A549 (cell line): ENCODE measurements around the gene LIN7A. TPM values are rescaled to one million over a fixed set of nuclear protein-coding genes. Genes with fewer than 3 reads are reported as not detected.

ENCODE experiments used
- ATAC-seq, 2 experiments: fragments of 200-7000 bp in 1 of 2; fragments of >200 bp in 1 of 2; cut with Nextera tagmentation in 1 of 2; cut with Tn5 transposase in 1 of 2; 3 replicates each; pipeline versions ENCODE4 v1.8.0 to v1.9.1; 2018 to 2020; ENCODE audit warnings: mild to moderate bottlenecking in 1 of 2, moderate library complexity in 1 of 2
- CTCF ChIA-PET: fragments of 300-600 bp; sonication (Branson Sonifier 250); formaldehyde crosslinking; extraction: SDS; loops from one replicate; lab custom pipeline; 2021; ENCODE audit warnings: antibody characterized with exemption, inconsistent platforms; lab: Yijun Ruan, JAX
- POLR2A ChIA-PET: fragments of 350-600 bp; formaldehyde crosslinking; extraction: SDS; loops from one replicate; lab custom pipeline; 2021; ENCODE audit warnings: antibody characterized with exemption, inconsistent platforms; lab: Yijun Ruan, JAX
- DNase-seq, 2 experiments: peaks; one replicate each; pipeline versions ENCODE4 v3.0.0 to v3.0.0-alpha.2; 2011 to 2016; ENCODE audit warnings: low read depth in 1 of 2, low spot score in 1 of 2
- FAIRE-seq: peaks from 2 replicates; lab custom pipeline; 2011; peaks lifted over from hg19 to GRCh38; lab: Jason Lieb, UNC
- H3K27ac ChIP-seq, 2 experiments: fragments of >200 bp; sonication (Bioruptor Twin); formaldehyde crosslinking; 3 replicates each; pipeline ENCODE4 v1.5.1; 2016 to 2017
- H3K4me1 ChIP-seq: fragments of >200 bp; sonication (Bioruptor Twin); formaldehyde crosslinking; 3 replicates; pipeline ENCODE4 v1.6.1; 2016
- H3K4me2 ChIP-seq: fragments of >200 bp; sonication (Bioruptor Twin); formaldehyde crosslinking; 3 replicates; pipeline ENCODE4 v1.6.1; 2016
- H3K4me3 ChIP-seq: fragments of >200 bp; sonication (Bioruptor Twin); formaldehyde crosslinking; 3 replicates; pipeline ENCODE4 v1.5.1; 2016
- H3K9me3 ChIP-seq: fragments of >200 bp; sonication (Bioruptor Twin); formaldehyde crosslinking; 3 replicates; pipeline ENCODE4 v1.6.1; 2016
- CEBPB ChIP-seq, 2 experiments: fragments of >200 bp in 1 of 2; sonication (Bioruptor Twin) in 1 of 2; formaldehyde crosslinking in 1 of 2; IDR thresholded peaks; 2 replicates each; pipeline ENCODE4 v1.6.1; 2012 to 2016
- CHD4 ChIP-seq: fragments of 200-600 bp; sonication (generic); IDR thresholded peaks from 2 replicates; pipeline ENCODE4 v1.6.1; 2016; ENCODE audit warnings: antibody characterized with exemption, mild to moderate bottlenecking, borderline replicate concordance
- EHMT2 ChIP-seq: fragments of 200-600 bp; sonication (generic); IDR thresholded peaks from 2 replicates; pipeline ENCODE4 v1.6.1; 2016; ENCODE audit warnings: antibody characterized with exemption, low read depth, mild to moderate bottlenecking, moderate library complexity
- ESRRA ChIP-seq: fragments of 150-350 bp; IDR thresholded peaks from 2 replicates; pipeline ENCODE4 v1.6.1; 2014; ENCODE audit warnings: mild to moderate bottlenecking, low read length, borderline replicate concordance
- FOXS1 ChIP-seq: fragments of 250-450 bp; sonication (Bioruptor Pico); IDR thresholded peaks from 2 replicates; pipeline ENCODE4 v1.5.0; 2020; ENCODE audit warnings: mild to moderate bottlenecking, moderate library complexity
- HOXA7 ChIP-seq: fragments of 250-450 bp; sonication (Bioruptor Pico); IDR thresholded peaks from 2 replicates; pipeline ENCODE4 v1.5.0; 2020; ENCODE audit warnings: mild to moderate bottlenecking, moderate library complexity
- JUN ChIP-seq, 2 experiments: fragments of >200 bp; sonication (Bioruptor Twin); formaldehyde crosslinking; IDR thresholded peaks; 2 replicates in 1 of 2; 3 replicates in 1 of 2; pipeline ENCODE4 v1.6.1; 2016 to 2017
- KDM5A ChIP-seq: fragments of 200-600 bp; sonication (generic); IDR thresholded peaks from 2 replicates; pipeline ENCODE4 v1.6.1; 2016; ENCODE audit warnings: antibody characterized with exemption, mild to moderate bottlenecking
- MYC ChIP-seq: IDR thresholded peaks from 2 replicates; pipeline ENCODE4 v1.6.1; 2012; ENCODE audit warnings: mild to moderate bottlenecking, inconsistent platforms, low read length, improper control_type of control experiment, borderline replicate concordance
- PHF8 ChIP-seq: fragments of 200-600 bp; sonication (generic); IDR thresholded peaks from 2 replicates; pipeline ENCODE4 v1.6.1; 2016; ENCODE audit warnings: low read depth, mild to moderate bottlenecking, antibody characterized with exemption, moderate library complexity, borderline replicate concordance
- RCOR1 ChIP-seq: fragments of 150-350 bp; IDR thresholded peaks from 2 replicates; pipeline ENCODE4 v1.6.1; 2014; ENCODE audit warnings: antibody characterized with exemption, low read length, low read depth
- RFX5 ChIP-seq: fragments of 450-650 bp; IDR thresholded peaks from 2 replicates; pipeline ENCODE4 v1.7.1; 2014; ENCODE audit warnings: antibody characterized with exemption, mild to moderate bottlenecking, moderate library complexity
- TFCP2L1 ChIP-seq: fragments of 250-450 bp; sonication (Bioruptor Pico); IDR thresholded peaks from 2 replicates; pipeline ENCODE4 v1.5.0; 2021; ENCODE audit warnings: mild to moderate bottlenecking
- ZFP36 ChIP-seq: fragments of 450-650 bp; IDR thresholded peaks from 2 replicates; pipeline ENCODE4 v1.6.1; 2014; ENCODE audit warnings: borderline replicate concordance; ENCODE audit not compliant: partially characterized antibody
- WGBS: methylation state at CpG from one replicate; pipeline ENCODE4 v1.1.6; 2017; ENCODE audit errors: missing lambda C conversion rate; 5-methylcytosine and 5-hydroxymethylcytosine counted together
- polyA plus RNA-seq, 4 experiments: library from polyadenylated mRNA; depleted of rRNA in 3 of 4; stranded (reverse); fragments of >200 nt; fragmentation: RNase III in 1 of 4; extraction: RNeasy Plus Mini Kit Qiagen cat#74134 plus additional on column Dnase treatment in 1 of 4; gene quantifications; 2 replicates in 3 of 4; 3 replicates in 1 of 4; pipeline ENCODE4 v1.2.3, GENCODE V29; 2011 to 2017
- TF ChIP-seq, protein P1 (sequence below): fragments of >200 bp; sonication (Bioruptor Twin); formaldehyde crosslinking; IDR thresholded peaks from 2 replicates; pipeline ENCODE4 v1.6.1; 2016
- TF ChIP-seq, protein P2 (sequence below): fragments of >200 bp; sonication (Bioruptor Twin); formaldehyde crosslinking; IDR thresholded peaks from 3 replicates; pipeline ENCODE4 v1.5.1; 2016
- TF ChIP-seq, protein P3 (sequence below): fragments of 250-450 bp; sonication (Bioruptor Pico); IDR thresholded peaks from 2 replicates; pipeline ENCODE4 v1.5.0; 2021; ENCODE audit warnings: mild to moderate bottlenecking, moderate library complexity, borderline replicate concordance

The LIN7A gene
- polyA plus RNA-seq, 2 of the 4 experiments (the other 2 are of a cell fraction): 0.23 to 2.6 TPM

DNA sequence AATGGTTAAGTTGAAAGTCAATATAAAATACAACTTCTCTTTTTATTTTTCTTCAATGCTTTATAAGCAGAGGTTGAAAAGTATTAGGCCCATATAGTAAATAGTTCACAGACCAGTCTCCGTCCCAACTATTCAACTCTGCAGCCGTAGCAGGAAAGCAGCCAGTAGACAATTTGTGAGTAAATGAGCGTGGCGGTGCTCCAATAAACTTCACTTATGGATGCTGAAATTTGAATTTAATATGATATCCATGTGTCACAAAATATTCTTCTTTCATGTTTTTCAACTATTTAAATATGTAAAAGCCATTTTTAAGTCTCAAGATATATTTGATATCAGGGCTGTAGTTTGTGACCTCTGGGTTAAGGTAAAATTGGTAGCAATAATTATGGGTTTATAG is 17.7 kb downstream of the LIN7A start (continued):
- TF ChIP-seq, protein P1, sequence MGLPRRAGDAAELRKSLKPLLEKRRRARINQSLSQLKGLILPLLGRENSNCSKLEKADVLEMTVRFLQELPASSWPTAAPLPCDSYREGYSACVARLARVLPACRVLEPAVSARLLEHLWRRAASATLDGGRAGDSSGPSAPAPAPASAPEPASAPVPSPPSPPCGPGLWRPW: no peak
- TF ChIP-seq, protein P2, sequence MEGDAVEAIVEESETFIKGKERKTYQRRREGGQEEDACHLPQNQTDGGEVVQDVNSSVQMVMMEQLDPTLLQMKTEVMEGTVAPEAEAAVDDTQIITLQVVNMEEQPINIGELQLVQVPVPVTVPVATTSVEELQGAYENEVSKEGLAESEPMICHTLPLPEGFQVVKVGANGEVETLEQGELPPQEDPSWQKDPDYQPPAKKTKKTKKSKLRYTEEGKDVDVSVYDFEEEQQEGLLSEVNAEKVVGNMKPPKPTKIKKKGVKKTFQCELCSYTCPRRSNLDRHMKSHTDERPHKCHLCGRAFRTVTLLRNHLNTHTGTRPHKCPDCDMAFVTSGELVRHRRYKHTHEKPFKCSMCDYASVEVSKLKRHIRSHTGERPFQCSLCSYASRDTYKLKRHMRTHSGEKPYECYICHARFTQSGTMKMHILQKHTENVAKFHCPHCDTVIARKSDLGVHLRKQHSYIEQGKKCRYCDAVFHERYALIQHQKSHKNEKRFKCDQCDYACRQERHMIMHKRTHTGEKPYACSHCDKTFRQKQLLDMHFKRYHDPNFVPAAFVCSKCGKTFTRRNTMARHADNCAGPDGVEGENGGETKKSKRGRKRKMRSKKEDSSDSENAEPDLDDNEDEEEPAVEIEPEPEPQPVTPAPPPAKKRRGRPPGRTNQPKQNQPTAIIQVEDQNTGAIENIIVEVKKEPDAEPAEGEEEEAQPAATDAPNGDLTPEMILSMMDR: no peak
- no peak for TF ChIP-seq RFX5

DNA sequence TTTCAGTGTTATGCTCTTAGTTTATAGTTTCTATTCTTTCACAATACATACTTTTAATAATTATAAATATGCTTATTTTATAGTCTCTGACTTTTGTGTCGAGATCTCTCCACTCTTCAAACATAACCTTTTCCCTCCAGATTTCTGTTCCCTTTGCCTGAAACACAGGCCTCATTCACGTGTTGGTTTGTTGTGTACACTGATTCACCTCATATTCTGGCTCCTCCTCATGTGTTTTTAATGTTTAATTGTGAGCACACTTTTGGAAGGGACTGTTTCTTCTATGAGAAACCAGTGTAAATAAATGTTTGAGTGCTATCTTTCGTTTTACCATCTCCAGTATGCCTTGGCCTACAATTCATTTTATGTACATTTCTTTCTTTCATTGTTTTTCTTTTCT is 20.1 kb downstream of the LIN7A start:
- no peak for FAIRE-seq
- no peak for DNase-seq
- CTCF ChIA-PET: no interaction called here
- no peak overlapping the region for H3K4me3 ChIP-seq
- TF ChIP-seq, protein P1: no peak
- TF ChIP-seq TFCP2L1 (CRISPR knock-in tag) (no peak), HOXA7 (CRISPR knock-in tag) (no peak), ESRRA (no peak), EHMT2 (no peak), JUN (IDR thresholded peaks at IDR 0.05) (no peak), ZFP36 (no peak), CHD4 (no peak), MYC (no peak), RCOR1 (no peak), PHF8 (no peak)
- ATAC-seq: no peak
- H3K4me1 ChIP-seq: no peaks in the 10 kb centered on the region
- no peak overlapping the region for H3K4me2 ChIP-seq
- H3K27ac ChIP-seq: no peak overlapping the region
- H3K9me3 ChIP-seq: no peaks in the 10 kb centered on the region
- POLR2A ChIA-PET: no interaction called here
- WGBS: 23% methylated on average over 3 of the region's 3 CpGs

DNA sequence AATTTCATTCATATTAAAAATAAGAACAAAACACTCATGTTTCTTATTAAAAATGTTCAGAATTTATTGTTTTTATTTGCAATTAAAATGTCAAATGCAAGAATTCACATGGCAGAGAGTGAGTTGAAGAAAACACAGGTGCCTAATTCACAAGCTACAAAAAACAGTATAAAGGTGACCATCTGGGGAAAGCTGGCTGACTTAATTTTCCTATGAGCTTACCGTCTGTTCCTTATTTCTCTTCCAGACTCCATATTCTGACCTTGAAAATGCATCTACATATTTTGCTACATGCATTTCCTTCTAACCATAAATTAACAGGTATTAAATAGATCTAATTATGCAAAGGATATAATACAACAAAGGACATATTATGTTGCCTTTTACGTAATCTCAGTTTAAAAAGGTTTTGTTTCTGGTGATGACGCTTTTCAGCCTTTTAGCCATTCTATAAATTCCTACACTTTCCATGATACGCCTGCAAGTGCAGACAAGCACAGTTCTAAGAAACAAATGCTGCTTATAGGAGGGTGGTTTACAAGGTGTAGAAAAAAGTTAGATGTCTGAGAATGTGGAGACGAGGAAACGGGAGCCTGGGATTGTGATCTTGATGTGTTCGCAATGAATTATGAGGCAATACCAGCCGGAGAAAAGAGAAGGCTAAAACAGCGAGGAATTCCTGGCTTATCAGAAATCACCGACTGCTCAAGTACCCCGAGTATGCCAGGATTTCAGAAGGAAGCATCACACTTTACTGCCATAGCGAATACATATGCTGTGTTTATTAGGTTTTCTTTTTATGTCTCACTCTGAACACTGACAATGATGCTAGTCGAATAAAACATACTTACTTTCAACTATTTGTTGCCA is 24.6 kb downstream of the LIN7A start:
- Histone ChIP-seq H3K27ac (no peak overlapping the region), H3K4me1 (no peaks in the 10 kb centered on the region), H3K9me3 (no peaks in the 10 kb centered on the region), H3K4me2 (no peak overlapping the region), H3K4me3 (no peak overlapping the region)
- ChIA-PET POLR2A (no interaction called here), CTCF (no interaction called here)
- no peak for ATAC-seq
- TF ChIP-seq FOXS1 (CRISPR knock-in tag) (no peak), CEBPB (IDR thresholded peaks at IDR 0.05) (no peak), KDM5A (no peak)
- TF ChIP-seq, protein P3, sequence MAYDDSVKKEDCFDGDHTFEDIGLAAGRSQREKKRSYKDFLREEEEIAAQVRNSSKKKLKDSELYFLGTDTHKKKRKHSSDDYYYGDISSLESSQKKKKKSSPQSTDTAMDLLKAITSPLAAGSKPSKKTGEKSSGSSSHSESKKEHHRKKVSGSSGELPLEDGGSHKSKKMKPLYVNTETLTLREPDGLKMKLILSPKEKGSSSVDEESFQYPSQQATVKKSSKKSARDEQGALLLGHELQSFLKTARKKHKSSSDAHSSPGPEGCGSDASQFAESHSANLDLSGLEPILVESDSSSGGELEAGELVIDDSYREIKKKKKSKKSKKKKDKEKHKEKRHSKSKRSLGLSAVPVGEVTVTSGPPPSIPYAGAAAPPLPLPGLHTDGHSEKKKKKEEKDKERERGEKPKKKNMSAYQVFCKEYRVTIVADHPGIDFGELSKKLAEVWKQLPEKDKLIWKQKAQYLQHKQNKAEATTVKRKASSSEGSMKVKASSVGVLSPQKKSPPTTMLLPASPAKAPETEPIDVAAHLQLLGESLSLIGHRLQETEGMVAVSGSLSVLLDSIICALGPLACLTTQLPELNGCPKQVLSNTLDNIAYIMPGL: no peak
- 48% methylated on average over 13 of the region's 13 CpGs for WGBS
- FAIRE-seq: no peak
- no peak for DNase-seq
